Psoas muscle (tissue), 8 donors: ENCODE data around the gene FLII. TPM values are rescaled to one million over a fixed set of nuclear protein-coding genes. Genes with fewer than 3 reads are reported as not detected.

ENCODE experiments used
- ATAC-seq, 4 donors: fragments of 200-7000 bp; cut with Tn5 transposase; one replicate each; pipeline ENCODE4 v1.9.1; 2020; ENCODE audit warnings: moderate library complexity in 3 of 4, mild to moderate bottlenecking in 2 of 4
- DNase-seq, 2 donors: peaks; one replicate each; pipeline ENCODE4 v3.0.0-alpha.2; 2020
- H3K27ac ChIP-seq: fragments of 200-600 bp; one replicate; pipeline ENCODE4 v1.8.0; 2022
- H3K27me3 ChIP-seq, 3 donors: fragments of 200-600 bp in 1 of 3; one replicate each; pipeline versions ENCODE4 v1.6.1 to v1.8.0; 2013 to 2022; ENCODE audit warnings: low read length in 2 of 3, mild to moderate bottlenecking in 2 of 3, moderate library complexity in 1 of 3; ENCODE audit not compliant: insufficient read depth in 3 of 3
- H3K36me3 ChIP-seq, 2 donors: fragments of 200-600 bp in 1 of 2; one replicate each; pipeline versions ENCODE4 v1.6.1 to v1.8.0; 2013 to 2022; ENCODE audit warnings: low read depth in 1 of 2, mild to moderate bottlenecking in 1 of 2, moderate library complexity in 1 of 2; ENCODE audit not compliant: insufficient read depth in 1 of 2
- H3K4me1 ChIP-seq: fragments of 200-600 bp; one replicate; pipeline ENCODE4 v1.8.0; 2022
- H3K4me3 ChIP-seq: fragments of 200-600 bp; one replicate; pipeline ENCODE4 v1.8.0; 2022; ENCODE audit warnings: mild to moderate bottlenecking
- H3K9me3 ChIP-seq: fragments of 200-600 bp; one replicate; pipeline ENCODE4 v1.8.0; 2022
- CTCF ChIP-seq: fragments of 200-600 bp; IDR thresholded peaks from one replicate; pipeline ENCODE4 v1.8.0; 2022; ENCODE audit warnings: antibody characterized with exemption
- WGBS, 3 donors: extraction: QIAGEN DNeasy Blood & Tissue Kit; methylation state at CpG; one replicate each; pipeline versions ENCODE4 v1.1.6 to v1.1.7; 2013; 5-methylcytosine and 5-hydroxymethylcytosine counted together
- intact Hi-C, 2 donors: fragments of 100-400 bp; cut with DNase I; formaldehyde crosslinking; loops; one replicate each; pipeline versions ENCODE4 v1.11.0 to v1.14.2; 2022
- polyA plus RNA-seq, 3 donors: library from polyadenylated mRNA; stranded (reverse); fragments of 200-250 nt; gene quantifications; one replicate each; pipeline ENCODE4 v1.2.3, GENCODE V29; 2013
- total RNA-seq, 4 donors: library from RNA; stranded (reverse); fragmentation: NEBNext Ultra II Directional in 2 of 4; extraction: Animal tissue kit (Norgen Biotek cat#: 25700) in 2 of 4; gene quantifications; one replicate each; pipeline versions ENCODE4 v1.2.1 to v1.2.4, GENCODE V29; 2021 to 2023
- donor health status: healthy with polysubstance abuse.
- donor health status: DM: no; HTN: no; CAD: no; lungs with moderate emphysema.
- donor health status: Bipolar disorder and iron deficiency.
- donor health status: healthy.
- donor health status: DM: yes; HTN: yes; CAD: no.
- donor health status: DM: no; HTN: no; CAD: no.
- donor health status: DM: no; HTN: no; CAD: no.
- donor health status: DM: yes; HTN: yes; CAD: no.

FLII gene
- total and polyA plus RNA-seq, 7 donors, result 379 to 816 (median 517) TPM

- intact Hi-C loops, result no loop called here
- DNase-seq (peak in 1 of 2 donors; percentile 48), ATAC-seq (peak in 3 of 4 donors; percentile 19 to 61 (median 31))
- WGBS, 3 donors, result 75 to 87% (median 75%) methylated on average over 14 of the region's 14 CpGs
- Histone ChIP-seq H3K4me1 (no peaks in the 10 kb centered on the region), H3K4me3 (no peak overlapping the region), H3K27me3 (no peaks in the 10 kb centered on the region), H3K27ac (no peak overlapping the region), H3K9me3 (no peaks in the 10 kb centered on the region), H3K36me3 (peaks cover 0 to 55% of the 10 kb centered on the region in 2 donors)
- TF ChIP-seq CTCF, result no peak
These were observed 22.7 kb downstream of the FLII start for GRCh38 chr17:18235743-18236256.

DNA sequence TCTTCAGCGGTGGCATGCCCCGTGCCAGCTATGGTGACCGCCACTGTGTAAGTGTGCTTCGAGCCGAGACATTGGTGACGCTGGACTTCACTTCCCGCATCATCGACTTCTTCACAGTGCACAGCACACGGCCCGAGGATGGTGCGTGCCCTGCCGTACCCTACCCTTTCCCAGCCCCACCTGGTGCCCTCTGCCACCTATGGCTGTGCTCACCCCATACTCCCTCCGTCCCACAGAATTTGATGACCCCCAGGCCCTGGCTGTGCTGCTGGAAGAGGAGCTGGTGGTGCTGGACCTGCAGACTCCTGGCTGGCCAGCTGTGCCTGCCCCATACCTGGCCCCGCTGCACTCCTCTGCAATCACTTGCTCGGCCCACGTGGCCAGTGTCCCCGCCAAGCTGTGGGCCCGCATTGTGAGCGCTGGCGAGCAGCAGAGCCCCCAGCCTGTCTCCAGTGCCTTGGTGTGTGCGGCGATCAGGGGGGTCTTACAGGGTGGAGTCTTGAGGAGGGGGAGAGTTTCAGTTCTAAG, 23.6 kb downstream of the FLII start:
- DNase-seq, result no peak
- intact Hi-C loops, result no loop called here
- WGBS, 3 donors, result 96 to 97% (median 96%) methylated on average over 22 of the region's 22 CpGs
- Histone ChIP-seq H3K27ac (no peak overlapping the region), H3K9me3 (no peaks in the 10 kb centered on the region), H3K27me3 (no peaks in the 10 kb centered on the region), H3K36me3 (peaks cover 0 to 52% of the 10 kb centered on the region in 2 donors), H3K4me3 (no peak overlapping the region), H3K4me1 (no peaks in the 10 kb centered on the region)
- ATAC-seq, result no peak
- no peak for TF ChIP-seq CTCF

DNA sequence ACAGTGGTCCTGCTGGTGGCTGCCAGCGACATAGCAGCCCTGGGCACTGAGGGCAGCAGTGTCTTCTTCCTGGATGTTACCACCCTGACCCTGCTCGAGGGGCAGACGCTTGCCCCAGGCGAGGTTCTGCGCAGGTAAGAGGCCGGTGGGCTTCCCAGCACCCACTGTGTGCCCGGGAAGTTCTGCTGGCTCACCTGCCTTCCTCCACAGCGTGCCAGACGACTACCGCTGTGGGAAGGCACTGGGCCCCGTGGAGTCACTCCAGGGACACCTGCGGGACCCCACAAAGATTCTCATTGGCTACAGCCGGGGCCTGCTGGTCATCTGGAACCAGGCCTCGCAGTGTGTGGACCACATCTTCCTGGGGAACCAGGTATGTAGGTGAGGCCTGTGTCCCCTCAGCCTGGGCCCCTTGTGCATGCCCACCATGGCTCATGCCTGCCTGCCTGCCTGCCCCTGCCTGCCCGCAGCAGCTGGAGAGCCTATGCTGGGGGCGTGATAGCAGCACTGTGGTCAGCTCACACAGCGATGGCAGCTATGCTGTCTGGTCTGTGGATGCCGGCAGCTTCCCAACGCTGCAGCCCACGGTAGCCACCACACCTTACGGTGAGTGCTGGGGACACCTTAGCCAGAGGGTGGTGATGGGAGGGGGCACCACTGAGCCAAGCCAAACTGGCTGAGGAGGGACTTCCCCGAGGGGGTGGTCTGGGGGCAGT, 24.6 kb downstream of the FLII start:
- Histone ChIP-seq H3K27ac (no peak overlapping the region), H3K4me3 (no peak overlapping the region), H3K36me3 (peaks cover 0 to 47% of the 10 kb centered on the region in 2 donors), H3K9me3 (no peaks in the 10 kb centered on the region), H3K27me3 (no peaks in the 10 kb centered on the region), H3K4me1 (no peaks in the 10 kb centered on the region)
- WGBS, 3 donors, result 93 to 96% (median 94%) methylated on average over 22 of the region's 22 CpGs
- no peak for ATAC-seq
- DNase-seq, result no peak
- TF ChIP-seq CTCF, result no peak
- intact Hi-C loops, result no loop called here

GRCh38 chr17:18231164-18231563, 27.4 kb downstream of the FLII start:
- peaks cover 5% of the 10 kb centered on the region for H3K4me1 ChIP-seq
- H3K36me3 ChIP-seq, result peaks cover 0 to 29% of the 10 kb centered on the region in 2 donors
- H3K4me3 ChIP-seq, result no peak overlapping the region
- intact Hi-C loops, result no loop called here
- ATAC-seq, result no peak
- no peaks in the 10 kb centered on the region for H3K9me3 ChIP-seq
- H3K27me3 ChIP-seq, result no peaks in the 10 kb centered on the region
- DNase-seq, result no peak
- WGBS, 3 donors, result 62 to 69% (median 63%) methylated on average over 9 of the region's 9 CpGs
- H3K27ac ChIP-seq, result no peak overlapping the region
- TF ChIP-seq CTCF, result no peak
